HTERT RPE-1 (cell line): ENCODE data around the gene HCAR1.
"Not testable (repeated sequence)": the region's sequence is repeated elsewhere in the genome, so short reads cannot be mapped to it uniquely, and the experiment has no call there.

ENCODE experiments used
- in situ Hi-C: fragments of 300-500 bp; cut with MboI; formaldehyde crosslinking; loops from 4 replicates; pipeline ENCODE4 v1.14.3; 2020; ENCODE audit warnings: low sequenced_read_pairs

The HCAR1 gene

GRCh38 chr12:122730215-122731014, at the start of gene HCAR1:
HCAR1 (minus strand) TSS chr12:122730844; CDS start chr12:122730339, 505 bp downstream.
- in situ Hi-C loops: no loop called here

GRCh38 chr12:122757568-122757967, 26.9 kb upstream of the HCAR1 start:
- in situ Hi-C loops: no loop called here

GRCh38 chr12:122754790-122755189, 24.1 kb upstream of the HCAR1 start:
- in situ Hi-C loops: no loop called here

- in situ Hi-C loops: no loop called here
Measured at GRCh38 chr12:122753319-122753650, 22.6 kb upstream of the HCAR1 start.

- in situ Hi-C loops: no loop called here
Measured at GRCh38 chr12:122752464-122753318, 22.0 kb upstream of the HCAR1 start, which contains the start of gene DENR. DENR (plus strand) TSS chr12:122752824; CDS start chr12:122753702, 878 bp downstream.

- in situ Hi-C loops: not testable (repeated sequence)
Measured at GRCh38 chr12:122750781-122751515, 20.3 kb upstream of the HCAR1 start.

- in situ Hi-C loops: no loop called here
Measured at GRCh38 chr12:122749569-122750332, 19.1 kb upstream of the HCAR1 start.

- in situ Hi-C loops: no loop called here
Measured at GRCh38 chr12:122747224-122748135, 16.8 kb upstream of the HCAR1 start.

GRCh38 chr12:122743895-122744525, 13.4 kb upstream of the HCAR1 start:
- in situ Hi-C loops: no loop called here

GRCh38 chr12:122740351-122740750, 9.7 kb upstream of the HCAR1 start:
- in situ Hi-C loops: no loop called here

- in situ Hi-C loops: no loop called here
Measured at GRCh38 chr12:122738571-122738970, 7.9 kb upstream of the HCAR1 start.

- in situ Hi-C loops: no loop called here
Measured at GRCh38 chr12:122732611-122733010, 2.0 kb upstream of the HCAR1 start.

GRCh38 chr12:122732170-122732569, 1.5 kb upstream of the HCAR1 start:
- in situ Hi-C loops: no loop called here

- in situ Hi-C loops: no loop called here
Measured at GRCh38 chr12:122729583-122730214, 945 bp downstream of the HCAR1 start.

GRCh38 chr12:122726080-122726558, 4.5 kb downstream of the HCAR1 start:
- in situ Hi-C loops: no loop called here

GRCh38 chr12:122725452-122726079, 5.1 kb downstream of the HCAR1 start:
- in situ Hi-C loops: no loop called here

- in situ Hi-C loops: no loop called here
Measured at GRCh38 chr12:122724641-122725243, 5.9 kb downstream of the HCAR1 start.
